Caki2 (cell line): Measurements from ENCODE around the gene ACTRT2. TPM values are rescaled to one million over a fixed set of nuclear protein-coding genes. Genes with fewer than 3 reads are reported as not detected.

Experiments
- DNase-seq: peaks from one replicate; pipeline ENCODE4 v3.0.0-alpha.2; 2015; ENCODE audit warnings: low read depth
- in situ Hi-C: cut with HindIII; loops from 2 replicates; pipeline ENCODE4 v1.10.0; 2016; ENCODE audit warnings: low sequenced_read_pairs, low pct_unique_long_range_greater_than_20kb, mixed read lengths
- total RNA-seq: library from RNA; depleted of rRNA; stranded (reverse); fragments of >200 nt; shearing (Covaris generic); gene quantifications from 2 replicates; pipeline ENCODE4 v1.2.3, GENCODE V29; 2014; ENCODE audit warnings: low replicate concordance

Gene ACTRT2
- total RNA-seq, 1 experiment from 2014 or later = not detected

GRCh38 chr1:3026124-3026523 lies 4.9 kb downstream of the ACTRT2 start:
- in situ Hi-C loops = no loop called here
- DNase-seq = no peak

DNA sequence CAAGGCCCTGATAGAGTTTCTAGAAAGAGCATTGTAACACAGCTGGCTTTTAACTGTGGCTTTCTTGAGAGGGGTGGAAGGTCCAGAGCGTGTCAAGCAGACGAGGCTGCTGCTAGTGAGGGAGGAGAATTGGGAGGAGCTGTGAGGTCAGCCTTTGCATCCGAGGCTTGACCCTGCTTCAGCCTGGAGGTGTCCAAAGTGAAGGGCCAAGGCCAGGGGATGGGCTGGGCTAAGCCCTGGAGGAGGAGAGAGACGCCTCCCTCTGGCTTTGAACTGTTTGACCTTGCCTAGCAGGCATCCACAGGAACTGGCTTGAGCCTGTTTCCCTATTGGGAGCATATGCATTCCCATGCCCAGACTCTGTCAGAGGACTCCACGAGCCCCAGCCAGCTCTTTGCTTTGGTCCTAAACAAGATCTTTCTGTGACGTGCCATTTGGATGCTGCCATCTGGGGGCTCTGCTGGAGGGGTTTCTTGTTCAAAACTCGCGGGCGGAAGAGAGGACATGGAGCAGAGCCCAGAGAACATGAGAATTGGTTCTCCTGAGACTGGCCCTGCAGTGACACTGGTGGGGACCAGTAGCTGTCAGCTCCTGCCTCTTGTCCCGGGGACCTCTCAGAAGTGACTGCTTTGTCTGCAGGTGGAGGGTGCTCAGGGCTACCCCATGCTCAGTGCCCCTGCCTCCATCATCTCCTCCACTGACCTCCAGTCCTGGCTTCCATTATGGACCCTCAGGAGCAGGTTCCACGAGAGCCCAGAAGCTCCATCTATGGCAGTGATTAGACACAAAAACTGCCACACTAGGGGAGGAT lies 5.5 kb downstream of the ACTRT2 start:
- DNase-seq = no peak
- in situ Hi-C loops = no loop called here

GRCh38 chr1:3027611-3028371 lies 6.5 kb downstream of the ACTRT2 start:
- in situ Hi-C loops = no loop called here
- no peak for DNase-seq

GRCh38 chr1:3028531-3029282 lies 7.4 kb downstream of the ACTRT2 start:
- in situ Hi-C loops = no loop called here
- DNase-seq = no peak

DNA sequence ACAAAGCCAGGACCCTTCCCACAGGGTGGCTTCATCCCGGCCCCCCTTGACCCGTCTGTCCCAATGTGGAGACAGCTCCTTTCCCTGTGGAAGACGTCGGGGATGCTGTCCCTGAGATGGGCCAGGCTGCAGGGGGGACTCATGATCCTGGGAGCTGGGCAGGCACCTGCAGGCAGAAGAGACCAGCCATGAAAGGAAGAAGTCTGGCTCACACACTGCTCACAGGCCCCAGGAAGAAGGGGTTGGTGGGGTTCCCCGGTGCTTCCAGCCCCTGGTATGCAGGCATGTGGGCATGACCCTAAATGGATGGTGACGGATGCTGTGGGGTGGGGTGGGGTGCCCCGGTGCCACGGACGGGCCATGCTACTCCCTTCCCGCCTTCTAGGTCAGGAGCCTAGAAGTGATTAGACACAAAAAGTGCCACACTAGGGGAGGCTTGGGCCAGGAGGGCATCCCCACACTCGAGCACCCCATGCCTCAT lies 8.3 kb downstream of the ACTRT2 start:
- in situ Hi-C loops = no loop called here

DNA sequence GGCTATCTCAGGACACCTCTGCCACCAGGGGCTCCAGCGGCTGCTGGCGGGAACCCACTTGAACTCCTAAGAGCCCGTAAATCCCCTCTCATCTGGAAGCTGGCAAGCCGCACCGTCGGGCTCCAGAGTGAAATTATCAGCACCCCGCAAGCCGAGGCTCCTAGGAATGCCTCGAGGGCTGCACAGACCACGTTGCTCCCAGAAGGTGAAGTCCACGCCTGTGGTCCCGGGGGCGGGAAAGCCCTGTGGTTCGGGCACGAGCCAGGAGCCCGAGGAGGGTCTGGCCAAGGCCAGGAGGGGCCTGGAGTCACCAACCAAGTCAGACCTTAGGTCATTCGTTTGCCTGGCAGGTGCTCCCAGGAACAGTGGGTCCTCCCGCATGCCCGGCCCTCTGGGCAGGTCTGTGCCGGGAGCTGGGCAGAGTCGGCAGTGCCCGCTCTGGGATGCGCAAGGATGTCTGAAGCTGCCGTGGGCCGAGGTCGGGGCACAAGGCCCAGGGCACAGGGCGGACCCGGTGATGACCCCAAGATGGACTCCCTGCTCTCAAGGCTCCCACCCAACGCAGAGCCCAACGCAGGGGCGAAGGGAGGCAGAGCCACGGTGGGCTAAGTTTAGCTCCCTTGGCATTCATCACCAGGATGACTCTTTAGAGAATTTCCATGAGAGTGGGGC lies 8.9 kb downstream of the ACTRT2 start:
- DNase-seq = no peak
- in situ Hi-C loops = no loop called here

More for the DNA sequence above, 8.3 kb downstream of the ACTRT2 start:
- no peak for DNase-seq

GRCh38 chr1:3030663-3031381 lies 9.6 kb downstream of the ACTRT2 start:
- in situ Hi-C loops = no loop called here

DNA sequence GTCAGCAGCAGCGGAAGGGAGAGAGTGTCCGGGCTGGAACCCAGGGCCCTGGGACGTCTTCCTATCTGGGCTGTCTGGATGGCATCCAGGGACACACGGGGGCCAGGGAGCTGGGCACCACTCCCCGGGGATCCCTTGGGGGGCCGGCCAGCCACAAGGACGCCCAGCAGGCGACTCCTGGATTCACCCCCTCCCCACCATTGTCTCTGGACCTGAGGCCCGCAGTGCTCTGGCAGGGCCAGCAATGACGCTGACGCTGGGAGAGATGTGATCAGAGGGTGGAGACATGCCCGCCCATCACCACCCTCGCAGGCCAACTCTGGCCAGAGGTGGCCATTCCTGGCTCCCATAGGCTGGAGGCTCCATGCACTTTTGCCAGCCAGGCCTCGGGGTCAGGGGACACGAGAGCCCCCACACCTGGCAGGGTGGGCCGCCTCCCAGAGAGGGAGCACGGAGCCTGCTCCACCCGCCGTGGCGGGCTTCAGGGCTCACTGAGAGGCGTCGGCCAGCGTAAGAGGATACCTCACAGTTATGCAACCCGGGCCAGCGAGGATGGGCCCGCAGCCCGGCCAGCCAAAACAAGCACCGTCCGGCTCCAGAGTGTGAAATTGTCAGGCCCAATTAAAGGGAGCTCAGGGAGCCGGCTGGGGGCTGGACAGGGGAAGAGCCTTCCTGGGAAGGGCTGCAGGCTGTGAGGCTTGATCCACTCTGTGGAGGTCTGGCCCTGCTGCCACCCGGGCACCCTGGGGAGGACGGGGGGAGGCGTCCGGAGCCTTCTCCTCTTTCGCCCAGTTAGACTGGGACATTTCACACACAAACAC lies 10.3 kb downstream of the ACTRT2 start:
- in situ Hi-C loops = no loop called here
- no peak for DNase-seq

More at GRCh38 chr1:3030663-3031381, 9.6 kb downstream of the ACTRT2 start:
- DNase-seq = no peak

GRCh38 chr1:3032371-3033039 lies 11.2 kb downstream of the ACTRT2 start:
- no peak for DNase-seq
- in situ Hi-C loops = no loop called here

GRCh38 chr1:3033040-3033789 lies 11.9 kb downstream of the ACTRT2 start:
- in situ Hi-C loops = no loop called here

DNA sequence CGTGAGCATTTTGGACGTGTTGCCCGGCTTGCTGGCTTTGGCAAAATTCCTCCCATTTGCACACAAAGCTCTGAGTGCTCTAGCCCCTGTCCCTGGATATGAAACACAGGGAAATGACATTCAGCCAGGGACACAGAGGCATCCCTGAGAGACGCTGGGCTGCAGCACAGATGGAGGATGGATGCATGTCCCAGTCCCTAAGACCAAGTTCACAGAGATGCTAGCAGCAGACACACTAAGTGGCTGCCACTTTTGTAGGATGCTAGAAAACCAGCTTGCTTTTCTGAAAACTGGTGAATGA lies 12.5 kb downstream of the ACTRT2 start:
- in situ Hi-C loops = no loop called here
- no peak for DNase-seq

More at GRCh38 chr1:3033040-3033789, 11.9 kb downstream of the ACTRT2 start:
- no peak for DNase-seq

DNA sequence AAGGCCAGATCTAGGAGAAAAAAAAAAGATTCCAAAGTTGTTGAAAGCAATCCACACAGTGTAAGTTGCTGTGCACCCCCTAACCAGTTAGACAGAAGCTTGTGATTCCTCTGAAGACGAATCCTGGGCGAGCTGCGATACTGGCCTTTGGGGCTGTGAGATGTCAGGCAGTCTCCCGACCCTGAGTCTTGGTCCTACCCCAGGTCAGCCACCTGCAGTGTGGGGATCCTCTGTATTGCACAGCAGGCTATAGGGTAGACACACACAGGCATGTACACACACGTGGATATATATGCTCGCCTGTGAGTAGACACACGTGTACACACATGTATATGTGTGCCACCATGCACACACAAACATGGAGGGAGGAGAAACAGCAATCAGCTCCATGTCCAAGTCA lies 12.9 kb downstream of the ACTRT2 start:
- in situ Hi-C loops = no loop called here
- no peak for DNase-seq

DNA sequence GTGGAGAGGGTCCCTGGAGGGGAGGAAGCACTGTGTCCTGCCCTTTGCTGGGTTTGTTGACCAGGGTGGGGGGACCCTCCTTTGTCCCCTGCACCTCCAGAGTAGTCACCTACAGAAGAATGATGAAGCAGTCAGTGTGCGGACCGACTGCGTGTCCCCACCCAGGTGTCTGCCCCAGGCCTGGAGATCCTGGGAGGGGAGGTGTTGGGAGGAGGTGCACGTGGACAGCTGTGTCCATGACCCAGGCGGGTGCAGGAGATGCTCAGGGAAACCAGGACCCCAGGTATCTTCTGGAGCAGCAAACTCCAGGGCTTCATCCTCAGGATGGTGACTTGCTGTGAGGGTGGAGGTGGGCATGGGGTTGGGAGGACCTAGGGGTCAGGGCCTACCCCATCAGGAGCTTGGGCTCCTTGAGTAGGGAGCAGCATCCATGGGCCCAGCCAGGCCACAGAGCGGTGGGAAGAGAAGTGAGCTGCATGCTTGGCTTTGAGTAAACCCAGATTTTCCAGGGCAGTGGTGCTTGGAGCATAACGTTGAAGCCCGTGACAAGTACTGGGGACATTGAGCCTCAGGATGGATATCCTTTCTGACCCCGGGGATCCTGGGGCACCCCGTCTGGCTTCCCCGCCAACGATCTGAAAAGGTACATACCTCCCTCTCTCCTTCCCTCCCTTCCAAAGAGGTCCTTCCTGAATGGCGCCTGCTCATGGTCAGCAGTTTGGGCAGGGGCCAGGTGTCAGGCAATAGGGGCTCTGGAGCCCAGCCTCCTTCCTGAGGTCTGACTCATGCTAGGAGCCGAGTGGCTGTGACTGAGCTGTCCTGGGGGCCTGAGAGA lies 13.7 kb downstream of the ACTRT2 start:
- in situ Hi-C loops = no loop called here
- DNase-seq = no peak

- in situ Hi-C loops = no loop called here
- no peak for DNase-seq
Measured at GRCh38 chr1:3035563-3036446, 14.5 kb downstream of the ACTRT2 start.
